Common myeloid progenitor, CD34-positive (primary cell): ENCODE results near the gene RTL3.
A peak's percentile ranks its signal among the peaks of the same experiment; 100 is the strongest.

Source experiments
- CTCF ChIA-PET: fragments of 350-600 bp; sonication (Branson Sonifier 250); formaldehyde crosslinking; loops from one replicate; lab custom pipeline; 2021; ENCODE audit warnings: antibody characterized with exemption; lab: Charles Lee
- POLR2A ChIA-PET: fragments of 350-600 bp; sonication (Branson Sonifier 250); formaldehyde crosslinking; loops from one replicate; lab custom pipeline; 2021; ENCODE audit warnings: antibody characterized with exemption; lab: Charles Lee
- DNase-seq, 3 donors: peaks; one replicate each; pipeline versions ENCODE4 v3.0.0 to v3.0.0-alpha.2; 2013
- H3K27ac ChIP-seq, 2 experiments: 1 replicate in 1 of 2; 2 replicates in 1 of 2; pipeline ENCODE4 v1.7.0; 2013; ENCODE audit warnings: inconsistent platforms in 2 of 2, low read length in 2 of 2, mild to moderate bottlenecking in 2 of 2, low read depth in 1 of 2, moderate library complexity in 1 of 2; ENCODE audit not compliant: severe bottlenecking in 2 of 2, insufficient read depth in 1 of 2, poor library complexity in 1 of 2
- H3K27me3 ChIP-seq, 5 experiments: replicated peaks in 2 of 5; 1 replicate in 3 of 5; 2 replicates in 2 of 5; pipeline versions ENCODE4 v1.6.1 to v1.7.0; 2013; ENCODE audit warnings: low read length in 4 of 5, mild to moderate bottlenecking in 2 of 5, moderate library complexity in 2 of 5, inconsistent platforms in 1 of 5; ENCODE audit not compliant: insufficient read depth in 5 of 5, control insufficient read depth in 4 of 5
- H3K36me3 ChIP-seq, 4 experiments: 1 replicate in 2 of 4; 2 replicates in 2 of 4; pipeline versions ENCODE4 v1.6.1 to v1.7.0; 2013; ENCODE audit warnings: low read length in 3 of 4, control low read depth in 1 of 4, mild to moderate bottlenecking in 1 of 4; ENCODE audit not compliant: control insufficient read depth in 4 of 4, insufficient read depth in 4 of 4
- H3K4me1 ChIP-seq, 4 experiments: 1 replicate in 3 of 4; 2 replicates in 1 of 4; pipeline versions ENCODE4 v1.6.1 to v1.7.1; 2013; ENCODE audit warnings: low read length in 3 of 4, mild to moderate bottlenecking in 3 of 4, control low read depth in 1 of 4, inconsistent platforms in 1 of 4, moderate library complexity in 1 of 4; ENCODE audit not compliant: control insufficient read depth in 4 of 4, insufficient read depth in 4 of 4; ENCODE audit errors: control extremely low read depth in 1 of 4
- H3K4me3 ChIP-seq, 7 experiments: 1 replicate in 4 of 7; 2 replicates in 3 of 7; pipeline versions ENCODE4 v1.5.1 to v1.7.0; 2013; ENCODE audit warnings: mild to moderate bottlenecking in 7 of 7, low read length in 6 of 7, moderate library complexity in 6 of 7, inconsistent platforms in 2 of 7, low read depth in 2 of 7, control low read depth in 1 of 7; ENCODE audit not compliant: insufficient read depth in 4 of 7, control insufficient read depth in 1 of 7; ENCODE audit errors: extremely low read depth in 1 of 7
- H3K9me3 ChIP-seq, 5 experiments: 1 replicate in 4 of 5; 2 replicates in 1 of 5; pipeline versions ENCODE4 v1.6.1 to v1.7.1; 2013; ENCODE audit warnings: low read length in 4 of 5, mild to moderate bottlenecking in 2 of 5, inconsistent platforms in 1 of 5, low read depth in 1 of 5, moderate library complexity in 1 of 5; ENCODE audit not compliant: control insufficient read depth in 4 of 5, insufficient read depth in 2 of 5; ENCODE audit errors: control extremely low read depth in 1 of 5
- WGBS: methylation state at CpG from one replicate; pipeline ENCODE4 v1.1.5; 2013; ENCODE audit not compliant: insufficient coverage; 5-methylcytosine and 5-hydroxymethylcytosine counted together

The RTL3 gene

GRCh38 chrX:78619834-78620233 is 39.3 kb downstream of the RTL3 start:
- Histone ChIP-seq H3K36me3 (no peaks in the 10 kb centered on the region), H3K4me3 (no peak overlapping the region), H3K27me3 (peaks cover 0 to 5% (median 0%) of the 10 kb centered on the region in 5 experiments), H3K9me3 (peaks cover 0 to 2% (median 0%) of the 10 kb centered on the region in 5 experiments), H3K4me1 (peaks cover 0 to 6% (median 2%) of the 10 kb centered on the region in 4 experiments), H3K27ac (no peak overlapping the region)
- ChIA-PET CTCF (no interaction called here), POLR2A (no interaction called here)
- DNase-seq = peak in 2 of 3 donors; percentile 16 to 26
- WGBS = 71% methylated on average over 2 of the region's 3 CpGs

- Histone ChIP-seq H3K27me3 (peaks cover 0 to 5% (median 0%) of the 10 kb centered on the region in 5 experiments), H3K36me3 (no peaks in the 10 kb centered on the region), H3K4me1 (peaks cover 0 to 6% (median 2%) of the 10 kb centered on the region in 4 experiments), H3K4me3 (no peak overlapping the region), H3K9me3 (peaks cover 0 to 2% (median 0%) of the 10 kb centered on the region in 5 experiments), H3K27ac (no peak overlapping the region)
- WGBS = 72% methylated on average over 2 of the region's 2 CpGs
- no peak for DNase-seq
- POLR2A ChIA-PET = interaction anchor here (0.5 kb wide), 1 partner anchor 66 kb away, joined by 3 read pairs; no protein-coding TSS in a partner anchor
- CTCF ChIA-PET = no interaction called here
These were observed 40.1 kb downstream of the RTL3 start for GRCh38 chrX:78618987-78619386.

GRCh38 chrX:78614264-78614663 is 44.9 kb downstream of the RTL3 start:
- WGBS = no CpG with 5 or more reads among the region's 1 CpG
- CTCF ChIA-PET = no interaction called here
- POLR2A ChIA-PET = no interaction called here

More at GRCh38 chrX:78614264-78614663, 44.9 kb downstream of the RTL3 start:
- Histone ChIP-seq H3K4me3 (no peak overlapping the region), H3K9me3 (peaks cover 0 to 2% (median 0%) of the 10 kb centered on the region in 5 experiments), H3K27ac (no peak overlapping the region), H3K36me3 (no peaks in the 10 kb centered on the region), H3K4me1 (no peaks in the 10 kb centered on the region), H3K27me3 (no peaks in the 10 kb centered on the region)
- DNase-seq = no peak
